ENCODE data around the gene GRPEL2.

The GRPEL2 gene

DNA sequence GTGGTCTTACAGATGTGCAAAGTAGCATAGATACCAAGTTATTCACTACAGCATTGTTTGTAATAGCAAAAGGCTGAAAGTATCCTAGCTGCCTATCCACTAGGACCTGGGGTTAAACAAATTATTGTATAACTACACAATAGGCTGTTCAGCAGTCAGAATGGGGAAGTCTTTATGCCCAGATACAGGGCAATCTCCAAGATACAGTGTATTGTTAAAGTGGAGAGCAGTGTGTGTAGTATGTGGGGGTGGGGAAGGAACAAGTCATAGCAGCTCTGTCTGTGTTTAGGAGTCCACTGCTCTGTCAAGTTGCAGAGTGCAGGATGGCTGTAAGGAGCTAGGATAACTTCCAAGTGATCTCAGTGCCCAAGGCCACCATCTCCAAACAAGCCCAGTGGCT, 18.1 kb downstream of the GRPEL2 start:
- TF ChIP-seq, protein P1, sequence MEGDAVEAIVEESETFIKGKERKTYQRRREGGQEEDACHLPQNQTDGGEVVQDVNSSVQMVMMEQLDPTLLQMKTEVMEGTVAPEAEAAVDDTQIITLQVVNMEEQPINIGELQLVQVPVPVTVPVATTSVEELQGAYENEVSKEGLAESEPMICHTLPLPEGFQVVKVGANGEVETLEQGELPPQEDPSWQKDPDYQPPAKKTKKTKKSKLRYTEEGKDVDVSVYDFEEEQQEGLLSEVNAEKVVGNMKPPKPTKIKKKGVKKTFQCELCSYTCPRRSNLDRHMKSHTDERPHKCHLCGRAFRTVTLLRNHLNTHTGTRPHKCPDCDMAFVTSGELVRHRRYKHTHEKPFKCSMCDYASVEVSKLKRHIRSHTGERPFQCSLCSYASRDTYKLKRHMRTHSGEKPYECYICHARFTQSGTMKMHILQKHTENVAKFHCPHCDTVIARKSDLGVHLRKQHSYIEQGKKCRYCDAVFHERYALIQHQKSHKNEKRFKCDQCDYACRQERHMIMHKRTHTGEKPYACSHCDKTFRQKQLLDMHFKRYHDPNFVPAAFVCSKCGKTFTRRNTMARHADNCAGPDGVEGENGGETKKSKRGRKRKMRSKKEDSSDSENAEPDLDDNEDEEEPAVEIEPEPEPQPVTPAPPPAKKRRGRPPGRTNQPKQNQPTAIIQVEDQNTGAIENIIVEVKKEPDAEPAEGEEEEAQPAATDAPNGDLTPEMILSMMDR (IDR thresholded peaks at IDR 0.05; ENCODE audit: insufficient read depth, low read length, poor library complexity, severe bottlenecking): no peak
- no peak for TF ChIP-seq EZH2phosphoT487 (conservative IDR thresholded peaks at IDR 0.05; ENCODE audit: low read length)
- H3K36me3 ChIP-seq (ENCODE audit: low read length): no peaks in the 10 kb centered on the region

DNA sequence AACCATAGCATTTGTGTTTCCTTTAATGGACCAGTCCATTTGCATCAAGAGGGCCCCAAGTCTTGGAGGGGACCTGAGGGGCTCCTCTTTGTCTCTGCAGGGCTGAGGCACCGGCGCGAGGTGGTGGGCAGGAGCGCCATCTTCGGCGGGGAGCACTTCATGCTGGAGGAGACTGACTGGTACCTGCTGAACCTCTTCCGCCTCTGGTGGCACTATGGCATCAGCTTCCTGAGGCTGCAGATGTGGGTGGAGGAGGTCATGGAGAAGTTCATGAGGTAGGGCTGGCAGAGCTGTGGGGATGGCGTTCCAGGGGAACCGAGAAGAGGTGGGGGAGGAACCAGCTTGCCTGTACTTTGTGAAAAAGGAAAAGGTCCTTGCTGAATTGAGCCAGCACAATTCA, 18.6 kb downstream of the GRPEL2 start:
- H3F3A ChIP-seq (ENCODE audit: insufficient read depth): no peaks in the 10 kb centered on the region
- H3K9ac ChIP-seq (ENCODE audit: low read length): no peak overlapping the region

More for the DNA sequence above, 18.1 kb downstream of the GRPEL2 start:
- Histone ChIP-seq H3K9me2 (replicated peaks; ENCODE audit: insufficient read depth, low read length) (no peaks in the 10 kb centered on the region), H3K9ac (ENCODE audit: low read length) (no peak overlapping the region), H2AFZ (ENCODE audit: low read depth, low read length, severe bottlenecking) (no peak overlapping the region), H3K4me3 (ENCODE audit: insufficient read depth, low read length, poor library complexity, severe bottlenecking) (no peak overlapping the region), H3K9me3 (ENCODE audit: insufficient read depth, low read length) (no peaks in the 10 kb centered on the region), H4K20me1 (ENCODE audit: low read depth, low read length) (no peaks in the 10 kb centered on the region), H3K4me2 (ENCODE audit: low read depth, low read length, poor library complexity, severe bottlenecking) (no peak overlapping the region), H3K27me3 (ENCODE audit: low read length) (no peaks in the 10 kb centered on the region), H3K79me2 (ENCODE audit: insufficient read depth, low read length) (peaks cover 9% of the 10 kb centered on the region), H3F3A (ENCODE audit: insufficient read depth) (no peaks in the 10 kb centered on the region), H3K27ac (ENCODE audit: low read depth, low read length) (no peak overlapping the region)

DNA sequence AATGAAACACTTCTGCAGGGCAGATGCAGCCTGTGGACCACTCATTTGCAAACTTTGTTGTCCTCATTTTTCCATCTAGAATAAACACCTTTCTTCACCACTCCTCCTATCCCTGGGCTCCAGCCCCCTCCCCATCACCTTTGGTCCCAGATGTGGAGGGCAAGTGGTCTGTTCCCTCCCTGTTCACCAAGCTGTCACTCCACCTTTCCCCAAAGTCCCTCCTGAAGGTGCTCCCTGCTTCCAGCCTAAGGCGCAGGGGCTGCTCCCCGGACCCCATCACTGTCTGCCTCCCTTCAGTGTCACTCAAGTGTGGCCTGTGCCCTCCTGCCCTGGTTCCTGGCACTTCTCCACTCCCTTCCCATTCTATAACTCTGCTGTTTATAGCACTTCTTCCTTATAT, 19.4 kb downstream of the GRPEL2 start:
- H3K4me3 ChIP-seq (ENCODE audit: insufficient read depth, low read length, poor library complexity, severe bottlenecking): no peak overlapping the region
- TF ChIP-seq, protein P1 (IDR thresholded peaks at IDR 0.05; ENCODE audit: insufficient read depth, low read length, poor library complexity, severe bottlenecking): no peak
- TF ChIP-seq EZH2phosphoT487 (conservative IDR thresholded peaks at IDR 0.05; ENCODE audit: low read length): no peak
- H3K9me2 ChIP-seq (replicated peaks; ENCODE audit: insufficient read depth, low read length): no peaks in the 10 kb centered on the region
- no peaks in the 10 kb centered on the region for H3F3A ChIP-seq (ENCODE audit: insufficient read depth)
- no peak overlapping the region for H2AFZ ChIP-seq (ENCODE audit: low read depth, low read length, severe bottlenecking)
- H3K27ac ChIP-seq (ENCODE audit: low read depth, low read length): no peak overlapping the region
- H3K27me3 ChIP-seq (ENCODE audit: low read length): no peaks in the 10 kb centered on the region
- H4K20me1 ChIP-seq (ENCODE audit: low read depth, low read length): no peaks in the 10 kb centered on the region
- no peaks in the 10 kb centered on the region for H3K9me3 ChIP-seq (ENCODE audit: insufficient read depth, low read length)
- no peaks in the 10 kb centered on the region for H3K79me2 ChIP-seq (ENCODE audit: insufficient read depth, low read length)
- no peaks in the 10 kb centered on the region for H3K36me3 ChIP-seq (ENCODE audit: low read length)
- no peak overlapping the region for H3K9ac ChIP-seq (ENCODE audit: low read length)
- H3K4me2 ChIP-seq (ENCODE audit: low read depth, low read length, poor library complexity, severe bottlenecking): no peak overlapping the region

More for the DNA sequence above, 18.6 kb downstream of the GRPEL2 start:
- H3K27me3 ChIP-seq (ENCODE audit: low read length): no peaks in the 10 kb centered on the region
- no peak overlapping the region for H3K4me2 ChIP-seq (ENCODE audit: low read depth, low read length, poor library complexity, severe bottlenecking)
- H3K9me3 ChIP-seq (ENCODE audit: insufficient read depth, low read length): no peaks in the 10 kb centered on the region
- no peak overlapping the region for H3K27ac ChIP-seq (ENCODE audit: low read depth, low read length)
- TF ChIP-seq EZH2phosphoT487 (conservative IDR thresholded peaks at IDR 0.05; ENCODE audit: low read length): no peak
- TF ChIP-seq, protein P1 (IDR thresholded peaks at IDR 0.05; ENCODE audit: insufficient read depth, low read length, poor library complexity, severe bottlenecking): no peak
- no peak overlapping the region for H3K4me3 ChIP-seq (ENCODE audit: insufficient read depth, low read length, poor library complexity, severe bottlenecking)
- H4K20me1 ChIP-seq (ENCODE audit: low read depth, low read length): no peaks in the 10 kb centered on the region
- no peaks in the 10 kb centered on the region for H3K36me3 ChIP-seq (ENCODE audit: low read length)
- no peak overlapping the region for H2AFZ ChIP-seq (ENCODE audit: low read depth, low read length, severe bottlenecking)
- H3K79me2 ChIP-seq (ENCODE audit: insufficient read depth, low read length): peaks cover 3% of the 10 kb centered on the region; the same call in 1 of the 2 replicates
- H3K9me2 ChIP-seq (replicated peaks; ENCODE audit: insufficient read depth, low read length): no peaks in the 10 kb centered on the region
